Spinal cord (tissue), 10 donors: ENCODE results near the gene RPL27. TPM values are rescaled to one million over a fixed set of nuclear protein-coding genes. Genes with fewer than 3 reads are reported as not detected.
A peak's percentile ranks its signal among the peaks of the same experiment; 100 is the strongest.

Experiments
- DNase-seq, 6 donors: peaks; one replicate each; pipeline versions ENCODE4 v3.0.0 to v3.0.0-alpha.2; 2013 to 2015; ENCODE audit warnings: low spot score in 6 of 6, low read depth in 4 of 6
- H3K27ac ChIP-seq: one replicate; pipeline ENCODE4 v1.5.1; 2013; ENCODE audit warnings: low read depth, low read length, control low read depth
- H3K27me3 ChIP-seq: one replicate; pipeline ENCODE4 v1.6.1; 2013; ENCODE audit warnings: low read length; ENCODE audit not compliant: control insufficient read depth, insufficient read depth
- H3K36me3 ChIP-seq: one replicate; pipeline ENCODE4 v1.6.1; 2013; ENCODE audit warnings: low read length; ENCODE audit not compliant: control insufficient read depth, insufficient read depth
- H3K4me1 ChIP-seq: one replicate; pipeline ENCODE4 v1.6.1; 2013; ENCODE audit warnings: low read length; ENCODE audit not compliant: control insufficient read depth, insufficient read depth
- H3K4me3 ChIP-seq: one replicate; pipeline ENCODE4 v1.5.1; 2013; ENCODE audit warnings: low read depth, low read length, control low read depth
- H3K9me3 ChIP-seq: one replicate; pipeline ENCODE4 v1.6.1; 2013; ENCODE audit warnings: low read length; ENCODE audit not compliant: control insufficient read depth, insufficient read depth
- WGBS: methylation state at CpG from one replicate; pipeline ENCODE4 v1.1.5; 2013; ENCODE audit warnings: missing lambda C conversion rate; ENCODE audit not compliant: insufficient coverage; 5-methylcytosine and 5-hydroxymethylcytosine counted together
- polyA plus RNA-seq, 2 donors: library from polyadenylated mRNA; unstranded; fragments of 120-200 nt; gene quantifications; one replicate each; pipeline ENCODE4 v1.2.1, GENCODE V29; 2013; ENCODE audit not compliant: insufficient read length in 2 of 2
- total RNA-seq, 2 donors: library from RNA; depleted of rRNA in 1 of 2; stranded (reverse); fragments of 120-200 nt in 1 of 2; fragments of >200 nt in 1 of 2; gene quantifications; one replicate each; pipeline versions ENCODE4 v1.2.3 to v1.2.4, GENCODE V29; 2013 to 2014
- donor health status: healthy.

The RPL27 gene
- total and polyA plus RNA-seq, 4 donors = 670 to 1,375 (median 971) TPM

DNA sequence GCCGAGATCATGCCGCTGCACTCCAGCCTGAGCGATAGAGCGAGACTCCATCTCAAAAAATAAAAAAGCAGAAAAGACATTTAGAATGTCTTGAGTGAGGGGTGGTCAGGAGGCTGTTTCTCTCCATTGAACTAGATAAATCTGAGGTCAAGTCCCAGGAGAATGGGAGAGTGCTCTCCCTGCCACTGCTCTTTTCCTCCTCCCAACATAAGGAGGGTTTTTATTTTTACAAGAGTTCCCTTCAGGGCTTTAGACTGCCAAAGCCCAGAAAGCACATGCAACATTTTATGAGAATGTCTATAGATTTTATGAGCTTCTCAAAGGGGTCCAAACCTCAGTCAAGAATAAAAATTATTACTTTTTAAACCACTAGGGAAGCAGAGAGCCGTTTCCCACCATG is 28.4 kb downstream of the RPL27 start:
- DNase-seq = no peak
- Histone ChIP-seq H3K9me3 (no peaks in the 10 kb centered on the region), H3K4me3 (no peak overlapping the region), H3K27ac (no peak overlapping the region), H3K27me3 (no peaks in the 10 kb centered on the region), H3K4me1 (peaks cover 64% of the 10 kb centered on the region), H3K36me3 (peaks cover 21% of the 10 kb centered on the region)
- 83% methylated on average over 1 of the region's 5 CpGs for WGBS

DNA sequence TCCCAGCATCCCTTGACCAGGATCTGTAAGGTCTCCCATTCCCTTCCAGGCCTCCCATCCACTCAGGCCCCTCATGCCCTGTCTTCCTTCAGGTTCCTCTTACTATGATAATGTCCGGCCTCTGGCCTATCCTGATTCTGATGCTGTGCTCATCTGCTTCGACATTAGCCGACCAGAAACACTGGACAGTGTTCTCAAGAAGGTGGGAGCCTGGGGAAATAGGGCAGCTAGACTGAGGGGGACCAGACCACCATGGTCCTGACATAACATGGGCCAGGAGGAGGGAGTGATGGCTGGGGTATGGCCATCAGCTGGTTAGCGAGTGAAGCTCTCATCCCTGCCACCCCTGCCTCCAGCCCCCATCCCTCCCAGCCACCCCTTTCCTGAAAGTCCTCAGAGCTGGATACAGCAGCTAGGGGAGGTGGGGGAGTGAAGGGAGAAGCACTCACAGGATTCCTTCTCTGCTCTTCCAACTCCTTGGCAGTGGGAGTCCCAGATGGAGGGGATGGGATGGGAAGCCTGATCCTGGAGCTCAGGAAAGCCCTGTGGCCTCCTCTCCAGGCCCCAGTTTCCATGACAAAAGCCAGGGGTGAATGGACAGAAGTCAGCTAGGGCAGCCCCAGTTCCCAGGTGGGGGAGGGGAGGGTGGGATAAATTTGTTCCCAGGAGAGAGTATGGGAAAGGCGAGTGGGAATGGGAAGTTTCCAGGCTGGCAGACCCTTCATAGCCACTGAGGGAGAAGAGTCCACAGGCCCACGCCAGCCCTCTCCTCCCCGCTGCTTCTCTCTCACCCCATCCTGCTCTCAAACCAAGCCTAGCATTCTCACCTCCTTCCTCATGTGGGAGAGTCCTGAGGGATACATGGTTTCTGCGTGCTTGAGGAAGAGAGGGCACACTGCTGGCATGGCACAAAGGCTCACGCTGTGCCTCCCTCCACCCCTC is 29.1 kb downstream of the RPL27 start:
- Histone ChIP-seq H3K36me3 (peaks cover 21% of the 10 kb centered on the region), H3K27me3 (no peaks in the 10 kb centered on the region), H3K4me3 (no peak overlapping the region), H3K4me1 (peaks cover 63% of the 10 kb centered on the region), H3K27ac (no peak overlapping the region), H3K9me3 (no peaks in the 10 kb centered on the region)
- WGBS = 75% methylated on average over 3 of the region's 9 CpGs
- DNase-seq = no peak

DNA sequence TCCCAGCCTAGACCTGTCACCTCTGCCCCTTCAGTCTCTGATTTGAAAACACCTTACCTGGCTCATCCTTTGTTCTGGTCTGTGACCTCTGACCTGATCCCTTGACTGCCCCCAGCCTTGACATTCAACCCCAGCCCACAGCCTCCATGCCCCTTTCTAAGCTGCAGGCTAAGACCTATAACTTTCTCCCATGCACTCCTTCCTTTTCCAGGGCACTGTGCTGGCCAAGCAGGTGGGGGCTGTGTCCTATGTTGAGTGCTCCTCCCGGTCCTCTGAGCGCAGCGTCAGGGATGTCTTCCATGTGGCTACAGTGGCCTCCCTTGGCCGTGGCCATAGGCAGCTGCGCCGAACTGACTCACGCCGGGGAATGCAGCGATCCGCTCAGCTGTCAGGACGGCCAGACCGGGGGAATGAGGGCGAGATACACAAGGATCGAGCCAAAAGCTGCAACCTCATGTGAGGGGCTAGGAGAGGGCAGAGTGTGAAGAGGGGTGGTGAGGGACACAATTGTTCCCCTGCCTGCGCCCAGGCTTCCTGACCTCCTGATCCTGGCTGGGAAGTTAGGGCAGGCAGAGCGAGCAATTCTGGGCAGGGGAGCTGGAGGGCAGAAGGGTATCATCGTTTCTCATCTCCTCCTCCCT is 30.1 kb downstream of the RPL27 start:
- Histone ChIP-seq H3K9me3 (no peaks in the 10 kb centered on the region), H3K4me1 (peaks cover 60% of the 10 kb centered on the region), H3K27me3 (no peaks in the 10 kb centered on the region), H3K27ac (no peak overlapping the region), H3K36me3 (peaks cover 21% of the 10 kb centered on the region), H3K4me3 (no peak overlapping the region)
- 83% methylated on average over 14 of the region's 17 CpGs for WGBS
- no peak for DNase-seq

DNA sequence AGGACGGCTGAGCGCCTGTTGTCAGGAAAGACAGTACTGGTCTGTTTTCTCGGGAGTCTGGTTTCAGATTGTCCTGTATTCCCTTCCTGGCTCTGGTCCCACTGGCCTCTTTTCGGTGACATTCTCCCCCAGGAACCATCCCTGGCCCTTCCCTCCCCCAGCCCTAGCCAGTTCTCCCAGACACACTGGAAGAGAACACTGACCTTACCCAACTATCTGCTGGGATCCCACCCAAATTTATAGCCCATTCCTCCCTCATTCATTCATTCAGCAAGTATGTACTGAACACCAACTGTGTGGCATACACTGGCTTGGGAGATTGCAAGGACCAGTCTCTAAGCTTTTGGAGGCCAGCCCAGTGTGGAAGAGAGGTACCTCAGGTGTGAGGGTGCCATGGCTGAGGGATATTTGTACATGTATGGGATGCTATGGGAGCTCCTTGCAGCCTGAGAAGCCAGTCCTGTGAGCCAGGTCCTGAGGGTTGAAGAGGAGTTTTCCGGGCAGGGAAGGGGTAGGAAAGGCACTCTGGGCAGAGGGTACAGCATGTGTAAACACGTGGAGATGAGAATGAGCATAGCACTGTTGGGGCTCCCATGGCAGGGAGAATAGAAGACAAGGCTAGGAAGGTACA is 32.0 kb downstream of the RPL27 start:
- no peak overlapping the region for H3K4me3 ChIP-seq
- 58% methylated on average over 4 of the region's 6 CpGs for WGBS
- H3K9me3 ChIP-seq = no peaks in the 10 kb centered on the region
- H3K4me1 ChIP-seq = peaks cover 65% of the 10 kb centered on the region
- peak in 2 of 6 donors; percentile 59 to 63 for DNase-seq
- peaks cover 21% of the 10 kb centered on the region for H3K36me3 ChIP-seq
- no peaks in the 10 kb centered on the region for H3K27me3 ChIP-seq
- peak overlapping the region; percentile 33 for H3K27ac ChIP-seq

DNA sequence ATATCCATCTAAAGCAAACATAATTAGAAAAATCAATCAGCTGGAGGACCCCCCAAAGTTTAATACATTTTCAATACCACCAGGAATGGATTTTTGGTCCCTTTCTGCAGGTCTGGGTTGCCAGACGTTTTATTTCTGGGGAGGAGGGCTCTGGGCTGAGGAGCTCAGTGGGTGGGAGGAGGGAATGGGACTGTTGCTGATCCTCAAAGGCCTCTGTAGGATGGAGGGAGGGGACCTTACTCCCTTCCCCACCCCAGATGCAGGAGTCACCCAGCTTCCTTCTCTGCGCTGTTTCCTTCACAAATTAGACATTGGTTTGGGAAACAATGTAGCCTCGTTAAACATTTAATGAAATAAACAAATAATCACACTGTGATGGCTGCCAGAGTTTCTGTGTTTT is 33.4 kb downstream of the RPL27 start:
- Histone ChIP-seq H3K27me3 (no peaks in the 10 kb centered on the region), H3K36me3 (peaks cover 21% of the 10 kb centered on the region), H3K9me3 (no peaks in the 10 kb centered on the region), H3K4me1 (peaks cover 66% of the 10 kb centered on the region), H3K4me3 (no peak overlapping the region), H3K27ac (no peak overlapping the region)
- no CpG with 5 or more reads among the region's 3 CpGs for WGBS
- DNase-seq = peak in 1 of 6 donors; percentile 89

DNA sequence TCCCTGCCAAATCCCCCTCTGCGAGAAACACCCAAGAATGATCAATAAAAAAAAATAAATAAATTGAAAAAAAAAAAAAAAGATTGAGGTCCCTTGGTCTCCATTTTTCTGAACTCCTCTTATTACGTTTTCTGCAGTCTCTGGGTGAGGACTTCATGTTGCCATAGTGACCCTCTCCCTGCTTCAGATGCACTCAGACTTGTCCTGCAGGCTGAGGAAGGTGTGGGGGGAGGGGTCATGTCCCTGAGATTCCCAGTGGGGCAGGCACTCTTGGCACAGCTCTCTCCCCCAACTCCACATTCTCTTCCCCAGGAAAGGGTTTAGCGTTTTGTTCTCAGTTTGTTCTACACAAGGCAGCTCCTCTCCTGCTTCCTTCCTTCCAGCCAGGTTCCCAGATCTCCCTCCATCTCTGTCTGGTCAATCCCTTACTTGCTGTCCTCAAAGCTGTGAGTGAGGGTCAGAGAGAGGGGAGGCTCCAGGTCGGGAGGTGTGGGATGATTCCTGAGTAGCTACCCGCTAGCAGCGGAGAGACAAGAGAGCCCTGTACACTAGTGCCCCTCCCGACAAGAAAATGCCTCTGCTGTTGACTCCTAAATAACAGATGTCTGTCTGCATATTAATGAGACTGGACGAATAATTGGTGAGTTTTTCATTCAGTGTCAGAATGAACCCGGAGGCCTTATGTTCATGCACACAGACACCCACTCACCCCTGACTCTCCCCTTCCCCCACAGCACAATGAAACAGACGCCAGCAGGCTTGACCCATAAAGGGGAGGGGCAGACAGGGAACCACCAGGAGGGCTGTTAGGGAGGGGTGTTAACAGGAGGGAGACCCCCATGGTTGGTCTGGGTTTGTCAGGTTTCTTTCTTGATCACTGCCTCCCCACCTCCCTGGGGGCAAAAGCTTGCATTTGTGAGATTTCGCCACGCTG is 36.0 kb downstream of the RPL27 start:
- peak in 2 of 6 donors; percentile 80 to 84 for DNase-seq
- H3K27me3 ChIP-seq = no peaks in the 10 kb centered on the region
- no peaks in the 10 kb centered on the region for H3K9me3 ChIP-seq
- H3K36me3 ChIP-seq = peaks cover 3% of the 10 kb centered on the region
- H3K27ac ChIP-seq = peak overlapping the region; percentile 45
- no peak overlapping the region for H3K4me3 ChIP-seq
- 23% methylated on average over 4 of the region's 12 CpGs for WGBS
- H3K4me1 ChIP-seq = peaks cover 52% of the 10 kb centered on the region

DNA sequence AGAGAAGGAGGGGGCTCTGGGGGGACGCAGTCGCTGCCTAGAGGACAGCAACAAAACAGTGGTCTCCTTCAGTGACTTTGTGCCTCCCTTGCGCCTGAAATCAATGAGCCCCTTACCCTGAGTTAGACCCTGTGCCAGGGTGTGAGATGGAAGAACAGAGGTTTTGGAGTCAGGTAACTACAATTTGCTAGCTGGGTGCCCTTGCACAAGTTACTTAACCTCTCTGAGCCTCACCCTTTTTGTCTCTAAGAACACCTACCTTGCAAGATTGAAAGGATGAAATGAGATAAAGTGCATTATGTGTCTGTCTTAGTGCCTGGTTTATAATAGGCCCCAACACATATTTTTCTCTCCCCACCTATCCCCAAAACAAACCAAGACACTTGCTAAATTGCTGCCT is 36.7 kb downstream of the RPL27 start:
- 29% methylated on average over 3 of the region's 3 CpGs for WGBS
- no peak overlapping the region for H3K4me3 ChIP-seq

DNA sequence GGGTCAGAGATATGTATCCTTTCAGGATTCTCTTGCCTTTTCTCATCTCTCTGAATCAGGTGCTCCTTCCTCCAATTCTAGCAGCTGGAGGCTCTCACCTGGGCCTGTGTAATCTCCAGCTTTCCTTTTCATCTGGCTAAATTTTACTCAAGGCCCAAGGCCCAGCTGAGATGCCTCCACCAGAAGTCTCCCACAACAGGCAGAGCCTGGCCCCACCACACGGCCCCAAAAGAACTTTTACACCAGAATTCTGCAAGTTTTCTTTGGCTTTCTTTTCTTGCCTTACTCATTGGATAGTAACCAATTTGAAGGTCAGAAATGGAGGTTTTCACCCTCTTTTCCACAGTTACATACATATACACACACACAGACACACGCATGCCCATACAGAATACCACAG is 41.4 kb downstream of the RPL27 start:
- Histone ChIP-seq H3K4me1 (peaks cover 24% of the 10 kb centered on the region), H3K27ac (no peak overlapping the region), H3K27me3 (no peaks in the 10 kb centered on the region), H3K9me3 (no peaks in the 10 kb centered on the region), H3K36me3 (no peaks in the 10 kb centered on the region), H3K4me3 (no peak overlapping the region)
- WGBS = 80% methylated on average over 1 of the region's 2 CpGs
- no peak for DNase-seq

More for the DNA sequence above, 36.7 kb downstream of the RPL27 start:
- Histone ChIP-seq H3K27ac (peak overlapping the region; percentile 45), H3K27me3 (no peaks in the 10 kb centered on the region), H3K9me3 (no peaks in the 10 kb centered on the region), H3K4me1 (peaks cover 45% of the 10 kb centered on the region), H3K36me3 (no peaks in the 10 kb centered on the region)
- DNase-seq = no peak

DNA sequence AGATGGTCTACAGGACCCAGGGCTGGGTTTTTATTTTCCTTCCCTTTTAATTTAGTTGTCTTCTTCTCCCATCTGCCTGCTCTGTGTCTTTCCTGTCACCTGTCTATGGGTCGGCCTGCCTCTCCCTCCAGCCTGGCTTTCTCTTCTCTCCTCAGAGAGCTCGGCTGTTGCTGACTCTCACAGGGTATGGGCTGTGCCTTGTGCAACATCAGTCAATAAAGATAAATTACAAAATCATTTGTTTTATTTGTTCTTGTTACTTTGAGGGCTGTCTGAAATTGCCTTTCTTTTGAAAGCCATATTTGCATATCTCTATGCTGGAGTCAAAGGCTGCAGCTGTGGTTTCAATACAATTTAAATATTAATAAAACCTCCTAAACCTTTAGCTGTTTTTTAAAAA is 42.4 kb downstream of the RPL27 start:
- 33% methylated on average over 1 of the region's 2 CpGs for WGBS
- Histone ChIP-seq H3K9me3 (no peaks in the 10 kb centered on the region), H3K27me3 (no peaks in the 10 kb centered on the region), H3K27ac (no peak overlapping the region), H3K4me3 (no peak overlapping the region), H3K4me1 (peaks cover 17% of the 10 kb centered on the region), H3K36me3 (no peaks in the 10 kb centered on the region)
- no peak for DNase-seq
